Measurements from ENCODE around the gene MAST3.
A peak's percentile ranks its signal among the peaks of the same experiment; 100 is the strongest.
"Not testable (repeated sequence)": the region's sequence is repeated elsewhere in the genome, so short reads cannot be mapped to it uniquely, and the experiment has no call there.

The MAST3 gene

DNA sequence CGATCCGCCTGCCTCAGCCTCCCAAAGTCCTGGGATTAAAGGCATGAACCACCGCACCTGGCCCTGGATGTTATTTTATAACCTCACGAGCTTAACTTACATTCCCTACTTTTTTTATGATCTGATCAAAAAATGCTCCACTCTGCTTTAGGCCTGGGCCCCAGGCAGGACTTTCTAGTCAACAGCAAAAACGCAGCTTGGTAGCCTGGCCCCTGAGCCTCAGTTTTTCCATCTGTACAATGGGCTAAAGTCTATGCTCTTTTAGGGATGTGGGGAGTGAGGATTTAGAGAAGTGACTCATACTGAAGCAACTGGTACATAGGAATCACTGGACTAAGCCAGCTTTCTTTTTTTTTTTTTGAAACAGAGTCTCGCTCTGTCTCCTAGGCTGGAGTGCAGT is 43.5 kb downstream of the MAST3 start:
- FAIRE-seq = no peak

DNA sequence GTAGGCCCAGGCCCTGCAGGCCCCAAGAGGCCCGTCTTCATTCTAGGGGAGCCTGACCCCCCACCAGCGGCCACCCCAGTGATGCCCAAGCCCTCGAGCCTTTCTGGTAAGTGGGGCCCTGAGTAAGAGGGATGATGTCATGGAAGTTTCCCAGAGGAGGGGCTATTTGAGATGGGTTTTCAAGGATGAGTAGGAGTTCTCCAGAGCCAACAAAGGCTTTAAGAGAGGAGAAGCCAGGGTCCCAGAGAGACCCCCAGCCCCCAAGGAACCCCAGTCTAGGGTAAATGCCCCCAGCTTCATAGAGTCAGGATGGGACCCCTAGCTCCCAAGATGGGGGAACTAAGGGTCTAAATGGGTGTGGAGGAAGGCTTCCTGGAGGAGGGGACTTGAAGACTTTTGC is 46.3 kb downstream of the MAST3 start:
- FAIRE-seq = no peak

DNA sequence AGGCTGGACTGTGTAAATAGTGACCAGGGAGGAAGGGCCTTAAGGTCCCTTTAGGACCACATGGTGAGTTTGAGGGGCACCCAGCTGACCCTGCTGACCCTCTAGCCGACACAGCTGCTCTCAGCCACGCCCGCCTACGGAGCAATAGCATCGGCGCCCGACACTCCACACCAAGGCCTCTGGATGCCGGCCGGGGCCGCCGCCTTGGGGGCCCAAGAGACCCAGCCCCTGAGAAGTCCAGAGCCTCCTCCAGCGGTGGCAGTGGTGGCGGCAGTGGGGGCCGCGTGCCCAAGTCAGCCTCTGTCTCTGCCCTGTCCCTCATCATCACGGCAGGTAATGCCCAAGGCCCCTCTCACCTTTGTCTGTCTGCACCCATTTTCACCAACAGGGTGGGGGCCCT is 46.8 kb downstream of the MAST3 start:
- no peak for FAIRE-seq

DNA sequence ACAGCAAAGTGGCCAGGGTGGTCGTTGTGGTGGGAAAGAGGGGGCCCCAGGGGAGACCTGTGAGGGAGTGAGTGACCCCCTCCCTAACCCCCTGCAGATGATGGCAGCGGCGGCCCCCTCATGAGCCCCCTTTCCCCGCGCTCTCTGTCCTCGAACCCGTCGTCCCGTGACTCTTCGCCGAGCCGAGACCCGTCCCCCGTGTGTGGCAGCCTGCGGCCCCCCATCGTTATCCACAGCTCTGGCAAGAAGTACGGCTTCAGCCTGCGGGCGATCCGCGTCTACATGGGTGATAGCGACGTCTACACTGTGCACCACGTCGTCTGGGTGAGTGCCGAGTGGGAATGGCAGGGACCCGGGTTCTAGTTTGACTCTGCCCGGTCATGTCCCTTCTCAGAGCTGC is 47.3 kb downstream of the MAST3 start:
- FAIRE-seq = no peak

DNA sequence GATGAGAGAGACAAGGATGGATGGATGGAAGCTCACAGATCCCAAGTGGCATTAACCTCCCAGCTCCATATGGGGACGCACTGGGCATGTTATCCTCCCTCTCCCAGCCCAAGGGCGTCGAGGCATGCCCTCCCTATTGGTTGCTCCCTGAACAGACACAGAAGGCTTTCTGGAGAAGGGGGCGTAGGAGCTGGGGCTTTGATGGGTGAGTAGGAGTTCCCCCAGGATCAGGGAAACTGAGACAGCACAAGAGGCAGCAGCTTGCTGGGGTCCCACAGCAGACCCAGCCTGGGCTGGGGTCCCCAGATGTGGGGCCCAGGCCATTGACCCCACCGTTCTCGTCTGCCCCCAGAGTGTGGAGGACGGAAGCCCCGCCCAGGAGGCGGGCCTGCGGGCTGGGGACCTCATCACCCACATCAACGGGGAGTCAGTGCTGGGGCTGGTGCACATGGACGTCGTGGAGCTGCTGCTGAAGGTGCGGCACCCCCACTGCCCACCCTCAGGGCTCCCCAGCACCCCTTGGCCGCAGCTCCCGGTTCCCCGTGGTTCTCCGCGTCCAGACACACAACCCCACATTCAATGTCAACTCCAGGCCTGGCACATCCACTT is 47.9 kb downstream of the MAST3 start:
- FAIRE-seq = no peak

DNA sequence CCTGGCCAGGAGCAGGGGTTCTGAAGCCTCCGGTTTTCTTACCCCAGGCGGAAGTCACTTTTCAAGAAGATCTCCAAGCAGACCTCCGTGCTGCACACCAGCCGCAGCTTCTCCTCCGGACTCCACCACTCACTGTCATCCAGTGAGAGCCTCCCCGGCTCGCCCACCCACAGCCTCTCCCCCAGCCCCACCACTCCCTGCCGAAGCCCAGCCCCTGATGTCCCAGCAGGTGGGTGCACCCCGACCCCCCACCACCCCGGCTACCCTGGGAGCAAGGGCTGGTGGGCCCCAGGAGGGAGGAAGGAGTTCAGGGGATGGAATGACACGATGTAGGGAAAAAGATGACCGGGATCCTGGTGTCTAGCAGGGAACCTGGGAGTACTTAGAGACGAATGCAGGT is 49.8 kb downstream of the MAST3 start:
- FAIRE-seq = no peak

DNA sequence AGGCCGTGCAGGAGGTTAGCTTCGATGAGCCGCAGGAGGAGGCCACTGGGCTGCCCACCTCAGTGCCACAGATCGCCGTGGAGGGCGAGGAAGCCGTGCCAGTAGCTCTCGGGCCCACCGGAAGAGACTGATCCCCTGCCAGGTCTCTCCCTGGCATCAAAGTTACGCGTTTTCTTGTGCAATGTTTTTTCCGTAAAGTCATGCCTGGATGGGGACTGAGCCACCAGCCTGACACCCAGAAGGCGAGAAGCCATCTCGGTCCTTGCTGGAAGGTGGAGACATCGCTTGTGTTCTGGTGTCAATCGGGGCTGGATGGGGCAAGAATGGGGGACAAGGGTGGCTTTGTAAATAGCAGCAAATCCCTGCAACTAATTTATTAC is 52.0 kb downstream of the MAST3 start:
- FAIRE-seq = no peak

DNA sequence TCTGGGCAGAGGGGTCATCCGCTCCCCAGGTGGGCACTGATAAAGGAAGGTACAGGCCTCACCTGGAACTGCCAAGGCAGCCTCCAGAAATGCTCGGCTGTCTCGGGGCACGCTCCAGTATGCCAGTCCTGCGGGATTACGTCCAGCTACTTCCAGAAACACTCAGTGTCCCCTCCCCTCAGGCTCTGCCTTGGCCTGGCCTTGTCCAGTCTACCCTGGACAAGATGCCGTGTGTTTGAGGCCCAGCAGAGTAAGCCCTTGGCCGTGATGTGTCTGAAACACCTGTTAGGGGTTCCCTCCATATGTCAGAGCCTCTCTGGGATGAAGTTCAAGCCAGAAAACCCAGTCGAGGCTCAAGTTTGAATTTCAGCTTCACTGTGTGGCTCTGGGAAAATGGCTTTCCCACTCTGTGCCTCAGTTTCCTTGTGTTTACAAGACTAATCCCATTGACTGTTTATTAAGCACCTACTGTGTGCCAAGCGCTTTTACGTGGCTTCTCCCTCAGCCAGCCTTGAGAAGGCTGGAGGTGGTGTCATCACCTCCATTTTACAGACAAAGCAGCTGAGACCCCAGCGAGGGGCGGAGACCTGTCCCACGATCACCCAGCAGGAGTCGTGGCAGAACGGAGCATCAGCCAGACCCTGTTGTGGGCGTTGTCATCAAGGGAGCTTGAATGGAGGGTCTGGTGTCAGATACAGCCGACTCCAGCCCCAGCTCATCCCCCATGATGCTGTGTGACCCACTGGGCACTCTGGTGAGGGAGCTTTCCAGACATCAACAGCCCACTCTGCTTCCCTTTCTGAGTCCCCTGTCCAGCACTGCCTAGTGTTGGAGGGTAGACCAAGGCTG is 53.4 kb downstream of the MAST3 start:
- no peak for FAIRE-seq

DNA sequence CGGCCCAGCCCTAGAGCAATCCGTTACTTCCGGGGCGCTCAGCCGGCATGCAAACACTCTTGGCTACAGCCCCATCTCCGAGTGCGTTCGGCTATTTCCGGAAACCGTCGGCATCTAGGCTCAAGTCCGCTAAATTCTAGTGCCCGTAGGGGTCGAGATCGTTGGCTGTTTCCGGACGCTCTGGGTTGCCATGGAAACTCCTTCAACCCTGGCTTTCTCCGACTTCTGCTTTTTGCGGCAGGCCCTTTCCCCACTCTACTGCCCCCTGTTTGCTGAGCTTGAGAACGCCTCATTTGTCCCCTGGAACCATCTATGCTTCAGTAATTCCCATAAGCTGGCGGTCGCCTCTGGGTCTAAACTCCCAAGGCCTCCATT is 54.9 kb downstream of the MAST3 start:
- FAIRE-seq = peak; percentile 91

DNA sequence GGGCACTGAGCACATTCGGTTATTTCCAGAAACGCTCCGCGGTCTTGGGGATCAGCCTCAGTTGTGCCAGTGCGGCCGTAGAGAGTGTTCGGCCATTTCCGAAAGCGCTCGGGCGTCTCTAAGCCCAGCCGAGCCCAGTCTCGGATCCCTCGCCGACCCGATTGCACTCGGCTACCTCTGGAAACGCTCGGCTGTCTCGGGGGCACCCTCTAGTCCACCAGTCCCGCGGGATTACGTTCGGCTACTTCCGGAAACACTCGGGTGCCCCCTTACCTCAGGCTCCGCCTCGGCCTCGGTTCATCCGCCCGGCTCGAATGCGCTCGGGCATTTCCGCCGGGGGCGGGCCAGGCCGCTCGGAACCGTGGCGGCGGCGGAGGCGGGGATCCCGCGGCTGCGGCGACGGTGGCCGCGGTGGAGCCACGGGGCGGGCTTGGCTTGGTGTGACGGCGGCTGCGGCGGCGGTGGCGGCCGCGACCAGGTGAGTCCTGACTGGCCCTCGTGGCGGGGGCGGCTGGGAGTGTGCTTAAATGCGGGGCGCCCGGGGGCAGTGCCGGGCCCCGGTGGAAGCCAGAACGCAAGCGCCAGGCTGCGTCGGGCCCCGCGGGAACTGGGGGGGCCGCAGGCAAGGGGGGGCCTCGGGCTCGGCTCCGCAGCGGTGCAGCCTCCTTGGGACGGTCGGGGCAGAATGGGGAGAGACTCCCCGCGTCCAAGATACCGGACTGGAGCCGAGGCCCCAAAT is 55.4 kb downstream of the MAST3 start, which contains the start of gene PIK3R2:
PIK3R2 (plus strand) TSS at position 347 of the 739 bp plus-strand sequence. CDS start 2,717 bp downstream, outside the sequence.
- FAIRE-seq = peak; percentile 27

DNA sequence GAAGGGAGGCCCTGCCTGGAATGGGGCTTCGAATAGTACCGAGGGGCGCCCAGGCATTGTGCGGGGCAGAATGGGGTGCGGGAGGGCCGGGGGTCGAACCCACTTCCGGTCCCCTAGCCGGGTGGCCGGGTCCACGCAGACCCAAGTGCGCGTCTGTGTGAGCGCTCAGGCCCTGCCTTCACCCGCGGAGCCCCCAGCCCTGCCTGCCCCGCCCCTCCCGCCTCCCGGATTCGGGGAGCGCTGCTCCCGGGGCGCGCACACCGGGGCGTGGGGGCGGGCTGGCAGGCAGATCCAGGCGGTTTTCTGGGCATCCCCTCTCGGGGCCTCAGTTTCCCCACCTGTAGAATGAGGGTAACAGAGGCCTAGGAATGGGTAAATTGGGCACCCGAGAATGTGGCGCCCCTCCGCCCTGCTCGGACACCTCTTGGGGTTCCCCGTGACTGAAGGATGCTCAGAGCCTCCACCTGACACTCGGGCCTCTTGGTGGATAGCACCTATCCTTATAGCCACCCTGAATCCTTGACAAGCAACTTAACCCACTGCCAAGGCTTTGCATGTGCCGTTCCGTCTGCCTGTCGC is 56.1 kb downstream of the MAST3 start:
- no peak for FAIRE-seq

DNA sequence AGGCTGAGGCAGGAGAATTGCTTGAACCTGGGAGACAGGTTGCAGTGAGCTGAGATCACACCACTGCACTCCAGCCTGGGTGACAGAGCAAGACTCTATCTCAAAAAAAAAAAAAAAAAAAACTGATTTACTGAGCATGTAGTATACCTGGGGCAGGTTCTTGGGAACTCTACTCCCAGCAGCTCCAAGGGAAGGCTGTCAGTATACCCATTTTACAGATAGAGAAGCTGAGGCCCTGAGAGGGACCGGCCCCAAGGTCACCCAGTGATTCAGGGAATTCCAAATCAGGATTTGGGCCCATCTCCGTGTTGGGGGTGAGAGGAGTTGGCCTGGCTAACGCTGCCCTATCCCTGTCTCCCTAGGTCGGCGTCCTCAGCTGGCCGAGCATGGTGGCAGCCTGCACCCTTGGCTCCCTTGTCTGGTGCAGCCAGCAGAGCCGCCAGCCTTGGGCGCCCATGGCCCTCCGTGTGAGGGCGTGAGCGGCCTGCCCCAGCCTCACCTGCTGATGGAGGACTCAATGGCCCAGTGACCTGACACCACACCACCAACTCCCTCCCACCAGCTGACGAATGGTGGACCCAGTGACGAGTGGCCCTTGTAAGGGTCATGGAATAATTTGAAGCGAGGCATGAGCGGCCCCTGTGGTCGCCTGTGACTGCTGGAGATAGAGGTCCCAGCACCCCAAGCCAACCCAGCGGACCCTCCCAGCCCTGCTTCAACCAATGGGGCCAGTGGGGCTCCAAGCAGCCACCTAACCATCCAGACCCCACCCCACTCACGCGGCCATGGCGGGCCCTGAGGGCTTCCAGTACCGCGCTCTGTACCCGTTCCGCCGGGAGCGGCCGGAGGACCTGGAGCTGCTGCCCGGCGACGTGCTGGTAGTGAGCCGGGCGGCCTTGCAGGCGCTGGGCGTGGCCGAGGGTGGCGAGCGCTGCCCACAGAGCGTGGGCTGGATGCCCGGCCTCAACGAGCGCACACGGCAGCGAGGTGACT is 57.8 kb downstream of the MAST3 start:
- no peak for FAIRE-seq

DNA sequence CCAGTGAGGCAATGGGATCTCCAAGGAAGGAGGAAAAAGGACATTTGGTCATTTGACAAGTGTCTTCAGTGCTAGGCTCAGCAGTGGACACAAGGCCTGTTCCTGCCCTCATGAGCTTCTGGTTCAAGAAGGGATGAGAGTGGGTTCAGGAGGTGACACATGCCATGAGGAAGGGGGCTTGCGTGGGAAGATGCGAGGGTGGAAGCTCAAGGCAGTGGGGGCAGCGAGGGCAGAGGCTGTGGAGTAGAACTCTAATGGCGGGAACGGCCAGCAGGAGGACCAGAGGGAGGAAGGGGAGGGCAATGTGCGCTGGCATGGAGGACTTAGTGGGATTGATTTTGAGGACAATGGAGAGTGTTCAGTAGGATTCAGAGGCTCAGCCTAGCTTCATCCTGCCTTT is 58.7 kb downstream of the MAST3 start:
- no peak for FAIRE-seq

DNA sequence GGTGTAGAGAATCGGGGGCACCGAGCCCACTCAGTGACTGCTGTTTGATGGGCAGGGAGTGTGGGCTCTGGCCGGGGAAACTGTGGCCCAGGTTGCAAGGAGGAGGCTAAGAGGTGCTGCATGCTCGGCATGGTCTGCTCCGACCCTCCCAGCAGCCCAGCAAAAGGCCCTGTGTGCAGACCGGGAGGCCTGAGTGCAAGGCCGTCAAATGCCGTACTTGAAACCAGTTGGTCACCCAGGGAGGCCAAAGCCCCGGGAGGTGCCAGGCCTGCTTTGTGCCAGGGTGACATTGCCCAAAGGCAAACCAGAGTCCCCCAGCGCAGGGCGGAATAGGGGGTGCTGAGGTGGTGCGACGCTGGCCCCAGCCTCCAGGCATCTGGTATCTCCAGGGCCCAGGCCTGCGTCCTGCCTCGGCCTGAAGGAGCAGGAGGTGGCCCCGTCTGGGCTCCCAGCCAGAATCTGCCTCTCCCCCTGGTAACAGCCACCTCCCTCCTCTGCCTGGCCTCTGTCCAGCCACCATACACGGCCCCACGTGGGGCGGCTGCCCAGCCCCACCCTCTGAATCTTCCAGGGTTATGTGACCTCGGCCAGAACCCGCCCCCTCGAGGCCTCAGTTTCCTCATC is 59.4 kb downstream of the MAST3 start:
- no peak for FAIRE-seq

DNA sequence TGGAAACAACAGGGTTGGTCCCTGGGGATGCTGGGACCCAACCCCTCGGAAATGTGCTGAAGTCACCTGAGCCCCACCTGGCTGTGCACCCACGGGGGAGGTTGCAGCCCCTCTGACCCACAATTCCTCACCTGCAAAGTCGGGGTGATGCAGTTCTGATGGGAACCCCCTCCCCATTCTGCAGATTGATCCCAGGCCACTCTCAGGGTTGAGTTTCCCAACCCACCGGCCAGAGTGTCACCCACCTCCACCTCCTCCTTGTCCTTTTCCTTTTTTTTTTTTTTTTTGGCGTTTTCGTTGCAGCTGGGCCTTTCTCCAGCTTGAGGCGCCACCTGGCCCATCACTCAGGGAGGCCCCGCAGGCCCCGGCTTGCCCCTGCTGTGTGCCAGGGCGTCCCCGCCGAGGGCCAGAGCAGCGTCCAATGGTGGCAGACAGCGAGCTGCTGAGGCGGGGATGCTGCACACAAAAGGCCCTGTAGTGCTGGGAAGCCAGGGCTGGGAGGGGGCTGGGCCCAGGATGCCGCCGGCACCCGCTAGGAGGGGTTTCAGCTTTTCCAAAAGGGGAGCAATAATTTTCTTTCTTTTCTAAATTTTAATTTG is 60.0 kb downstream of the MAST3 start:
- FAIRE-seq = no peak

DNA sequence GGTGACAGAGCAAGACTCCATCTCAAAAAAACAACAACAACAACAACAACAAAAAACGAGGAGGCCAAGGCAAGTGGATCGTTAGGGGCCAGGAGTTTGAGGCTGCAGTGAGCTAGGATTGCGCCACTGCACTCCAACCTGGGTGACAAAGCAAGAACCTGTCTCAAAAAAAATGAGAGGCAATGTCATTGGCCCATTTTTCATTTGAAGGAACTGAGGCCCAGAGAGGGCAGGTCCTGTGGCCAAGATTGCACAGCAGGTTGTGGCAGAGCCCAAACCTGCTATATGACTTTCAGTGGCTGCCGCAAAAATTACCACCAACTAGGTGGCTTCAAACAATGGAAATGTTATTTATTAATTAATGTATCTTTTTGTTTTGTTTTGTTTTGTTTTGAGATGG is 60.9 kb downstream of the MAST3 start:
- no peak for FAIRE-seq

DNA sequence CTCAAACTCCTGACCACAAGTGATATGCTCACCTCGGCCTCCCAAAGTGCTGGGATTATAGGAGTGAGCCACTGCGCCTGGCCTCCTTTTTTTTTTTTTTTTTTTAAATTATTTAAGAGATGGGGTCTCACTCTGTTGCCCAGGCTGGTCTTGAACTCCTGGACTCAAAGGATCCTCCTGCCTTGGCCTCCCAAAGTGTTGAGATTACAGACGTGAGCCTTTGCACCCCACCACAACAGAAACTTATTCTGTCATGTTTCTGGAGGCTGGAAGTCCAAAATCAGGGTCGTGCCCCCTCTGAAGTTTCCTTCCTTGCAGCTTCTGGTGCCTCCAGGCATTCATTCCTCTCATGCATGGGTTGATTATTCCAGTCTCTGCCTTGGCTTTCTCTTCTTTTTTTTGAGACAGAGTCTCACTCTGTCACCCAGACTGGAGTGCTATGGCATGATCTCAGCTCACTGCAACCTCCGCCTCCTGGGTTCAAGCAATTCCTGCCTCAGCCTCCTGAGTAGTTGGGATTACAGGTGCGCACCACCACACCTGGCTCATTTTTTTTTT is 61.6 kb downstream of the MAST3 start:
- FAIRE-seq = not testable (repeated sequence)

DNA sequence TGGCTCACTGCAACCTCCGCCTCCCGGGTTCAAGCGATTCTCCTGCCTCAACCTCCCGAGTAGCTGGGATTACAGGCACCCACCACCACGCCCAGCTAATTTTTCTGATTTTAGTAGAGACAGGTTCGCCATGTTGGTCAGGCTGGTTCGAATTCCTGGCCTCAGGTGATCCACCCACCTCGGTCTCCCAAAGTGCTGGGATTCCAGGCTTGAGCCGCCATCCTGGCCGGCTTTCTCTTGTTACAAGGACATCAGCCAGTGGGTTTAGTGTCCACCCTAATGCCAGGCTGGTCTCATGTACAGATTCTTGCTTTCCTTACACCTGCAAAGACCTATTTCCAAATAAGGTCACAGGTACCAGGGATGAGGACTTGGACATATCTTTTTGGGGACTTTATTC is 62.2 kb downstream of the MAST3 start:
- FAIRE-seq = no peak

DNA sequence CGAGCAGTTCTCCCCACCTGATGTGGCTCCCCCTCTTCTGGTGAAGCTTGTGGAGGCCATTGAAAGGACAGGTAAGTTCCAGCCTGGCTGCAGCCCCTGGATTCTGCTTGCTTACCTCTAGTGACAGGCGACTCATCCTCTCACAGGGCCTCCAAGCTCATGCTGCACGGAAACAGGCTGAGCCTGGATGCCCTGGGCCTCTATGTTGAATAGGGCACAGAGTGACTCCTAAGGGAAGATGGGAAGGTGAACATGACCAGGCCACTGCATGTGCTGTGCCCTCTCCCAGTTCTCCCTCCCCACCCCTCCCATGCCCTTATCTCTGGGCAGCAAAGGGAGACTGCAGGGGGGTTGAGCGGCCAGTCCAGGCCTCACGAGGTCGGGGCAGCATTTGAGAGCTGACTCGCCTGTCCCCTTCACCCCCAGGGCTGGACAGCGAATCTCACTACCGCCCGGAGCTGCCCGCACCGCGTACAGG is 63.0 kb downstream of the MAST3 start:
- FAIRE-seq = no peak

DNA sequence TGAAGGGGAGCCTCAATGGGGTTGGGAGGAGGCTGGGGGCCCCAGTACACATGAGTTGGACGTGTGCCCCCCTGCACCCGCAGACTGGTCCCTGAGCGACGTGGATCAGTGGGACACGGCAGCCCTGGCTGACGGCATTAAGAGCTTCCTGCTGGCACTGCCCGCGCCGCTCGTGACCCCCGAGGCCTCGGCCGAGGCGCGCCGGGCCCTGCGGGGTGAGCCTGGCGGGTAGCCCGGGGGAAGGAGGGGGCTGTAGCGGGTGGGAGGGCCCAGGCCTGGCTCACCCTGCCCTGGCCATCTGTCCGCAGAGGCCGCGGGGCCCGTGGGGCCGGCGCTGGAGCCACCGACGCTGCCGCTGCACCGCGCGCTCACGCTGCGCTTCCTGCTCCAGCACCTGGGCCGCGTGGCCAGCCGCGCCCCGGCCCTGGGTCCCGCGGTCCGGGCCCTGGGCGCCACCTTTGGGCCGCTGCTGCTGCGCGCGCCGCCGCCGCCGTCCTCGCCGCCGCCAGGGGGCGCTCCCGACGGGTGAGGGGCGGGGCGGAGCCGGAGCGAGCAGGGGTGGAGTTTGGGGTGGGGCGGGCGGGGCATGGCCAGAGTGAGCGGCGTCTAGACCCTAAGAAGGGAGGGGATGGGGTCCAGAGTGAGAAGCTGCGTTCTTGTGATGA is 63.5 kb downstream of the MAST3 start:
- no peak for FAIRE-seq

Measured in islet of Langerhans (tissue), 1 donor.